Neural cell (in vitro differentiated cells): ENCODE data around the gene LMAN2. TPM values are rescaled to one million over a fixed set of nuclear protein-coding genes. Genes with fewer than 3 reads are reported as not detected.

Experiments used
- H2AFZ ChIP-seq: fragments of 200-600, 300-800 bp; sonication (generic), shearing (Covaris generic); 2 replicates; pipeline ENCODE4 v1.6.0; 2014; ENCODE audit warnings: low read depth, mild to moderate bottlenecking, antibody characterized with exemption, low read length, moderate library complexity
- H3F3A ChIP-seq: fragments of 200-600 bp; shearing (Covaris generic); 2 replicates; pipeline ENCODE4 v1.6.1; 2016; ENCODE audit warnings: mild to moderate bottlenecking, moderate library complexity, mixed read lengths, antibody characterized with exemption, low read length; ENCODE audit not compliant: insufficient read depth, poor library complexity, severe bottlenecking
- H3K27ac ChIP-seq: fragments of 200-600, 300-800 bp; sonication (generic), shearing (Covaris generic); 2 replicates; pipeline ENCODE4 v1.5.1; 2014; ENCODE audit warnings: mild to moderate bottlenecking, low read length, moderate library complexity
- H3K27me3 ChIP-seq: fragments of 300-800, 200-600 bp; sonication (generic), shearing (Covaris generic); 2 replicates; pipeline ENCODE4 v1.6.0; 2014; ENCODE audit warnings: mild to moderate bottlenecking, low read depth, low read length, moderate library complexity; ENCODE audit not compliant: insufficient read depth
- H3K36me3 ChIP-seq: fragments of 300-800, 200-600 bp; sonication (generic), shearing (Covaris generic); 2 replicates; pipeline ENCODE4 v1.5.1; 2014; ENCODE audit warnings: mild to moderate bottlenecking, antibody characterized with exemption, low read length, moderate library complexity; ENCODE audit not compliant: insufficient read depth
- H3K4me2 ChIP-seq: fragments of 300-800, 200-600 bp; sonication (generic), shearing (Covaris generic); 2 replicates; pipeline ENCODE4 v1.6.0; 2014; ENCODE audit warnings: mild to moderate bottlenecking, low read length
- H3K4me3 ChIP-seq: fragments of 300-800, 200-600 bp; sonication (generic), shearing (Covaris generic); 2 replicates; pipeline ENCODE4 v1.5.1; 2014; ENCODE audit warnings: mild to moderate bottlenecking, low read length, moderate library complexity
- H3K79me2 ChIP-seq: fragments of 200-600 bp; shearing (Covaris generic); replicated peaks from 2 replicates; pipeline ENCODE4 v1.6.0; 2014; ENCODE audit warnings: mild to moderate bottlenecking, low read length, moderate library complexity; ENCODE audit not compliant: insufficient read depth
- H3K9ac ChIP-seq: fragments of 300-800, 200-600 bp; sonication (generic), shearing (Covaris generic); 2 replicates; pipeline ENCODE4 v1.6.1; 2016; ENCODE audit warnings: mild to moderate bottlenecking, low read length, mixed read lengths
- H3K9me2 ChIP-seq: fragments of 200-600 bp; shearing (Covaris generic); 2 replicates; pipeline ENCODE4 v1.6.1; 2016; ENCODE audit warnings: mild to moderate bottlenecking, low read length, mixed read lengths; ENCODE audit not compliant: insufficient read depth
- H3K9me3 ChIP-seq: fragments of 200-600, 300-800 bp; sonication (generic), shearing (Covaris generic); 2 replicates; pipeline ENCODE4 v1.6.1; 2016; ENCODE audit warnings: mild to moderate bottlenecking, mixed run types, low read length, moderate library complexity, mixed read lengths
- H4K20me1 ChIP-seq: fragments of 200-600 bp; shearing (Covaris generic); 2 replicates; pipeline ENCODE4 v1.6.1; 2016; ENCODE audit warnings: mild to moderate bottlenecking, mixed run types; ENCODE audit not compliant: insufficient read depth
- EP300 ChIP-seq: fragments of 450-650 bp; conservative IDR thresholded peaks from 2 replicates; pipeline ENCODE4 v1.6.1; 2014; ENCODE audit warnings: antibody characterized with exemption, mild to moderate bottlenecking, moderate library complexity; ENCODE audit not compliant: poor library complexity, severe bottlenecking
- EZH2 ChIP-seq: fragments of 200-600, 300-800 bp; shearing (Covaris generic), sonication (generic); IDR thresholded peaks from 2 replicates; pipeline ENCODE4 v1.6.1; 2014; ENCODE audit warnings: antibody characterized with exemption, low read length, borderline replicate concordance, mild to moderate bottlenecking; ENCODE audit not compliant: insufficient read depth, poor library complexity, severe bottlenecking
- MXI1 ChIP-seq: fragments of 450-650 bp; conservative IDR thresholded peaks from 2 replicates; pipeline ENCODE4 v1.6.1; 2014; ENCODE audit warnings: antibody characterized with exemption, mild to moderate bottlenecking; ENCODE audit not compliant: poor library complexity, severe bottlenecking
- POLR2AphosphoS5 ChIP-seq: IDR thresholded peaks from 2 replicates; pipeline ENCODE4 v1.6.1; 2012
- RAD21 ChIP-seq: fragments of 450-650 bp; conservative IDR thresholded peaks from 2 replicates; pipeline ENCODE4 v1.6.1; 2014; ENCODE audit warnings: antibody characterized with exemption, mild to moderate bottlenecking, moderate library complexity
- REST ChIP-seq: IDR thresholded peaks from 2 replicates; pipeline ENCODE4 v1.6.1; 2012; ENCODE audit warnings: borderline replicate concordance
- SMC3 ChIP-seq: fragments of 450-650 bp; conservative IDR thresholded peaks from 2 replicates; pipeline ENCODE4 v1.6.1; 2014; ENCODE audit warnings: antibody characterized with exemption, mild to moderate bottlenecking, moderate library complexity; ENCODE audit not compliant: poor library complexity
- TAF1 ChIP-seq: IDR thresholded peaks from 2 replicates; pipeline ENCODE4 v1.6.1; 2012; ENCODE audit warnings: low read depth
- polyA plus RNA-seq: library from polyadenylated mRNA; depleted of rRNA; stranded (reverse); fragments of >200 nt; gene quantifications from 2 replicates; pipeline ENCODE4 v1.2.3, GENCODE V29; 2014
- TF ChIP-seq, protein P1 (sequence below): fragments of 450-650 bp; IDR thresholded peaks from 2 replicates; pipeline ENCODE4 v1.5.1; 2014; ENCODE audit warnings: antibody characterized with exemption, mild to moderate bottlenecking, moderate library complexity; ENCODE audit not compliant: poor library complexity, severe bottlenecking

Gene LMAN2
- polyA plus RNA-seq, 1 donor from 2014 or later = 155 TPM

GRCh38 chr5:177334781-177335700, 16.4 kb downstream of the LMAN2 start:
- H3K27ac ChIP-seq = no peak overlapping the region

GRCh38 chr5:177334155-177334551, 17.3 kb downstream of the LMAN2 start:
- no peak overlapping the region for H3K4me2 ChIP-seq
- H3K27me3 ChIP-seq = no peaks in the 10 kb centered on the region
- H3K27ac ChIP-seq = no peak overlapping the region
- no peaks in the 10 kb centered on the region for H3K36me3 ChIP-seq
- H3F3A ChIP-seq = no peaks in the 10 kb centered on the region
- no peaks in the 10 kb centered on the region for H4K20me1 ChIP-seq
- H3K9me2 ChIP-seq = no peaks in the 10 kb centered on the region
- H3K9me3 ChIP-seq = no peaks in the 10 kb centered on the region
- H3K4me3 ChIP-seq = no peak overlapping the region
- no peaks in the 10 kb centered on the region for H3K79me2 ChIP-seq
- no peak overlapping the region for H2AFZ ChIP-seq
- H3K9ac ChIP-seq = no peak overlapping the region
- TF ChIP-seq EZH2 (no peak), EP300 (no peak), SMC3 (no peak), POLR2AphosphoS5 (no peak), MXI1 (no peak), RAD21 (no peak), TAF1 (no peak)
- TF ChIP-seq, protein P1, sequence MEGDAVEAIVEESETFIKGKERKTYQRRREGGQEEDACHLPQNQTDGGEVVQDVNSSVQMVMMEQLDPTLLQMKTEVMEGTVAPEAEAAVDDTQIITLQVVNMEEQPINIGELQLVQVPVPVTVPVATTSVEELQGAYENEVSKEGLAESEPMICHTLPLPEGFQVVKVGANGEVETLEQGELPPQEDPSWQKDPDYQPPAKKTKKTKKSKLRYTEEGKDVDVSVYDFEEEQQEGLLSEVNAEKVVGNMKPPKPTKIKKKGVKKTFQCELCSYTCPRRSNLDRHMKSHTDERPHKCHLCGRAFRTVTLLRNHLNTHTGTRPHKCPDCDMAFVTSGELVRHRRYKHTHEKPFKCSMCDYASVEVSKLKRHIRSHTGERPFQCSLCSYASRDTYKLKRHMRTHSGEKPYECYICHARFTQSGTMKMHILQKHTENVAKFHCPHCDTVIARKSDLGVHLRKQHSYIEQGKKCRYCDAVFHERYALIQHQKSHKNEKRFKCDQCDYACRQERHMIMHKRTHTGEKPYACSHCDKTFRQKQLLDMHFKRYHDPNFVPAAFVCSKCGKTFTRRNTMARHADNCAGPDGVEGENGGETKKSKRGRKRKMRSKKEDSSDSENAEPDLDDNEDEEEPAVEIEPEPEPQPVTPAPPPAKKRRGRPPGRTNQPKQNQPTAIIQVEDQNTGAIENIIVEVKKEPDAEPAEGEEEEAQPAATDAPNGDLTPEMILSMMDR = no peak

More at GRCh38 chr5:177334781-177335700, 16.4 kb downstream of the LMAN2 start:
- no peak for TF ChIP-seq REST
- no peak for TF ChIP-seq TAF1
- no peak for TF ChIP-seq SMC3
- no peak for TF ChIP-seq POLR2AphosphoS5
- no peak for TF ChIP-seq RAD21
- TF ChIP-seq EP300 = no peak
- no peak for TF ChIP-seq MXI1
- no peak for TF ChIP-seq EZH2
- TF ChIP-seq, protein P1 = no peak
- Histone ChIP-seq H4K20me1 (no peaks in the 10 kb centered on the region), H3F3A (no peaks in the 10 kb centered on the region), H3K79me2 (peaks cover 3% of the 10 kb centered on the region), H3K36me3 (no peaks in the 10 kb centered on the region), H3K9me2 (no peaks in the 10 kb centered on the region), H3K9me3 (no peaks in the 10 kb centered on the region), H3K4me2 (no peak overlapping the region), H2AFZ (no peak overlapping the region), H3K4me3 (no peak overlapping the region), H3K9ac (no peak overlapping the region), H3K27me3 (no peaks in the 10 kb centered on the region)
